ENCODE data around the gene DCBLD2.

DCBLD2 gene

GRCh38 chr3:98791341-98792325, 109.9 kb downstream of the DCBLD2 start:
- DNase-seq (ENCODE audit: insufficient read length, low spot score) (no peak), FAIRE-seq (no peak)
- TF ChIP-seq CTCF (IDR thresholded peaks at IDR 0.05; ENCODE audit: insufficient read depth, missing control alignments): no peak

- no peak for FAIRE-seq
- DNase-seq (ENCODE audit: insufficient read length, low spot score): no peak
- TF ChIP-seq CTCF (IDR thresholded peaks at IDR 0.05; ENCODE audit: insufficient read depth, missing control alignments): no peak
These were observed 112.8 kb downstream of the DCBLD2 start for GRCh38 chr3:98788651-98789050.

GRCh38 chr3:98787181-98787580, 114.3 kb downstream of the DCBLD2 start:
- TF ChIP-seq CTCF (IDR thresholded peaks at IDR 0.05; ENCODE audit: insufficient read depth, missing control alignments): no peak
- no peak for FAIRE-seq
- no peak for DNase-seq (ENCODE audit: insufficient read length, low spot score)

GRCh38 chr3:98786364-98787006, 115.0 kb downstream of the DCBLD2 start:
- no peak for TF ChIP-seq CTCF (IDR thresholded peaks at IDR 0.05; ENCODE audit: insufficient read depth, missing control alignments)
- FAIRE-seq: no peak
- no peak for DNase-seq (ENCODE audit: insufficient read length, low spot score)

GRCh38 chr3:98784666-98785600, 116.6 kb downstream of the DCBLD2 start:
- FAIRE-seq (no peak), DNase-seq (ENCODE audit: insufficient read length, low spot score) (no peak)
- no peak for TF ChIP-seq CTCF (IDR thresholded peaks at IDR 0.05; ENCODE audit: insufficient read depth, missing control alignments)

GRCh38 chr3:98784042-98784441, 117.5 kb downstream of the DCBLD2 start:
- FAIRE-seq (no peak), DNase-seq (ENCODE audit: insufficient read length, low spot score) (no peak)
- TF ChIP-seq CTCF (IDR thresholded peaks at IDR 0.05; ENCODE audit: insufficient read depth, missing control alignments): no peak
